Endothelial cell of umbilical vein (primary cell): ENCODE results near the gene ECPAS. TPM values are rescaled to one million over a fixed set of nuclear protein-coding genes. Genes with fewer than 3 reads are reported as not detected.

Source experiments
- BruUV-seq: library from RNA; stranded (reverse); fragments of 400-500 nt; replicated peaks from 2 replicates; lab custom pipeline; 2021; lab: Mats Ljungman, UMichigan
- CTCF ChIA-PET: fragments of 300-600, 350-600 bp; sonication (Branson Sonifier 250); formaldehyde crosslinking; loops from one replicate; lab custom pipeline; 2021; ENCODE audit warnings: antibody characterized with exemption, inconsistent platforms; lab: Charles Lee
- POLR2A ChIA-PET: fragments of 300-600, 350-600 bp; sonication (Branson Sonifier 250); formaldehyde crosslinking; loops from one replicate; lab custom pipeline; 2021; ENCODE audit warnings: antibody characterized with exemption, inconsistent platforms; lab: Charles Lee
- DNase-seq: peaks from one replicate; pipeline ENCODE4 v3.0.0-alpha.2; 2011; ENCODE audit warnings: low read depth, low spot score
- FAIRE-seq: peaks from 2 replicates; lab custom pipeline; 2011; peaks lifted over from hg19 to GRCh38; lab: Jason Lieb, UNC
- H2AFZ ChIP-seq: 2 replicates; pipeline ENCODE4 v1.6.0; 2012; ENCODE audit warnings: low read depth, low read length, control low read depth, inconsistent platforms
- H3K27ac ChIP-seq: 2 replicates; pipeline ENCODE4 v1.5.1; 2011; ENCODE audit warnings: low read depth, mild to moderate bottlenecking, control low read depth, low read length, moderate library complexity; ENCODE audit not compliant: insufficient read depth
- H3K27me3 ChIP-seq, 2 experiments: 2 replicates each; pipeline versions ENCODE4 v1.6.0 to v1.6.1; 2011; ENCODE audit warnings: low read length in 2 of 2, mixed read lengths in 1 of 2; ENCODE audit not compliant: control insufficient read depth in 2 of 2, insufficient read depth in 2 of 2
- H3K36me3 ChIP-seq, 2 experiments: 2 replicates in 1 of 2; 3 replicates in 1 of 2; pipeline ENCODE4 v1.5.1; 2011; ENCODE audit warnings: low read length in 2 of 2, mild to moderate bottlenecking in 1 of 2, moderate library complexity in 1 of 2; ENCODE audit not compliant: control insufficient read depth in 2 of 2, insufficient read depth in 2 of 2; ENCODE audit errors: extremely low read depth in 1 of 2
- H3K4me1 ChIP-seq: 3 replicates; pipeline ENCODE4 v1.5.1; 2011; ENCODE audit warnings: mild to moderate bottlenecking, low read length; ENCODE audit not compliant: control insufficient read depth, insufficient read depth; ENCODE audit errors: extremely low read depth
- H3K4me2 ChIP-seq: 2 replicates; pipeline ENCODE4 v1.6.1; 2011; ENCODE audit warnings: low read length, control low read depth, mixed read lengths; ENCODE audit not compliant: insufficient read depth
- H3K4me3 ChIP-seq, 3 experiments: fragments of 200-600 bp in 1 of 3; sonication (generic), shearing (Covaris generic) in 1 of 3; replicated peaks in 1 of 3; 2 replicates each; pipeline ENCODE4 v1.5.1; 2011 to 2016; ENCODE audit warnings: control low read depth in 3 of 3, low read length in 3 of 3, mild to moderate bottlenecking in 2 of 3, inconsistent platforms in 1 of 3, low read depth in 1 of 3, moderate library complexity in 1 of 3; ENCODE audit not compliant: insufficient read depth in 1 of 3
- H3K79me2 ChIP-seq: 2 replicates; pipeline ENCODE4 v1.6.0; 2012; ENCODE audit warnings: low read length, inconsistent platforms; ENCODE audit not compliant: control insufficient read depth, insufficient read depth
- H3K9ac ChIP-seq: replicated peaks from 2 replicates; pipeline ENCODE3; 2011; ENCODE audit warnings: low read length, control low read depth; ENCODE audit not compliant: insufficient read depth; ENCODE audit errors: extremely low read depth
- H3K9me1 ChIP-seq: replicated peaks from 3 replicates; pipeline ENCODE4 v1.6.0; 2011; ENCODE audit warnings: mild to moderate bottlenecking, low read length; ENCODE audit not compliant: control insufficient read depth, insufficient read depth; ENCODE audit errors: extremely low read depth
- H3K9me3 ChIP-seq: replicated peaks from 2 replicates; pipeline ENCODE4 v1.5.1; 2012; ENCODE audit warnings: low read length, inconsistent platforms; ENCODE audit not compliant: control insufficient read depth, insufficient read depth
- H4K20me1 ChIP-seq: replicated peaks from 2 replicates; pipeline ENCODE3; 2011; ENCODE audit warnings: mild to moderate bottlenecking, low read length; ENCODE audit not compliant: control insufficient read depth, insufficient read depth; ENCODE audit errors: extremely low read depth
- EZH2 ChIP-seq: IDR thresholded peaks from 2 replicates; pipeline ENCODE4 v1.6.1; 2012; ENCODE audit warnings: borderline replicate concordance, low read depth, mild to moderate bottlenecking, moderate library complexity, low read length, inconsistent platforms; ENCODE audit not compliant: severe bottlenecking
- FOS ChIP-seq: IDR thresholded peaks from 2 replicates; pipeline ENCODE4 v1.6.1; 2011; ENCODE audit warnings: mild to moderate bottlenecking, low read length, moderate library complexity, borderline replicate concordance; ENCODE audit not compliant: insufficient read depth
- GATA2 ChIP-seq: IDR thresholded peaks from 2 replicates; pipeline ENCODE4 v1.7.0; 2011; ENCODE audit warnings: low read depth, mild to moderate bottlenecking, moderate library complexity, mixed read lengths, low read length; ENCODE audit not compliant: insufficient read length, insufficient read depth
- JUN ChIP-seq: IDR thresholded peaks from 2 replicates; pipeline ENCODE4 v1.6.1; 2011; ENCODE audit warnings: borderline replicate concordance, low read depth; ENCODE audit not compliant: insufficient read length, insufficient read depth
- MYC ChIP-seq: IDR thresholded peaks from one replicate; pipeline ENCODE4 v1.6.1; 2011; ENCODE audit warnings: mild to moderate bottlenecking, low read depth, low read length
- POLR2A ChIP-seq: IDR thresholded peaks from 2 replicates; pipeline ENCODE4 v1.6.1; 2012; ENCODE audit warnings: low read depth, mild to moderate bottlenecking, control low read depth, low read length
- POLR2AphosphoS5 ChIP-seq: IDR thresholded peaks from 2 replicates; pipeline ENCODE4 v1.6.1; 2012; ENCODE audit warnings: low read depth, mild to moderate bottlenecking, control low read depth, low read length, moderate library complexity; ENCODE audit not compliant: insufficient read depth
- dilution Hi-C: fragments of 300-500 bp; cut with MboI; formaldehyde crosslinking; loops from one replicate; pipeline ENCODE4 v1.15.0; 2019; ENCODE audit warnings: low sequenced_read_pairs; ENCODE audit not compliant: extremely low pct_ligation_motif_present
- intact Hi-C: fragments of 100-400 bp; cut with micrococcal nuclease; formaldehyde crosslinking; loops from one replicate; pipeline ENCODE4 v1.10.0; 2022
- polyA plus RNA-seq, 4 experiments: library from polyadenylated mRNA; depleted of rRNA in 3 of 4; stranded (reverse) in 3 of 4; unstranded in 1 of 4; fragments of >200 nt; gene quantifications; 2 replicates each; pipeline versions ENCODE4 v1.2.1 to v1.2.3, GENCODE V29; 2011 to 2012; ENCODE audit warnings: missing spikeins in 1 of 4
- total RNA-seq: library from RNA; stranded (reverse); gene quantifications from 2 replicates; pipeline ENCODE4 v1.2.3, GENCODE V29; 2021
- TF ChIP-seq, protein P1 (sequence below), 2 donors: IDR thresholded peaks; 1 replicate in 1 of 2; 2 replicates in 1 of 2; pipeline ENCODE4 v1.5.1; 2011; ENCODE audit warnings: low read length in 2 of 2, mild to moderate bottlenecking in 2 of 2, moderate library complexity in 2 of 2, control low read depth in 1 of 2, inconsistent platforms in 1 of 2, low read depth in 1 of 2; ENCODE audit not compliant: insufficient read depth in 1 of 2; ENCODE audit errors: extremely low read depth in 1 of 2
- TF ChIP-seq, protein P2 (sequence below): IDR thresholded peaks from 2 replicates; pipeline ENCODE4 v1.6.1; 2011; ENCODE audit not compliant: insufficient read depth, insufficient read length

ECPAS gene
- total and polyA plus RNA-seq, 2 donors (not counting 3 experiments of a cell fraction or from before 2014, with no cell fraction given), result 17.9 to 89.3 TPM

DNA sequence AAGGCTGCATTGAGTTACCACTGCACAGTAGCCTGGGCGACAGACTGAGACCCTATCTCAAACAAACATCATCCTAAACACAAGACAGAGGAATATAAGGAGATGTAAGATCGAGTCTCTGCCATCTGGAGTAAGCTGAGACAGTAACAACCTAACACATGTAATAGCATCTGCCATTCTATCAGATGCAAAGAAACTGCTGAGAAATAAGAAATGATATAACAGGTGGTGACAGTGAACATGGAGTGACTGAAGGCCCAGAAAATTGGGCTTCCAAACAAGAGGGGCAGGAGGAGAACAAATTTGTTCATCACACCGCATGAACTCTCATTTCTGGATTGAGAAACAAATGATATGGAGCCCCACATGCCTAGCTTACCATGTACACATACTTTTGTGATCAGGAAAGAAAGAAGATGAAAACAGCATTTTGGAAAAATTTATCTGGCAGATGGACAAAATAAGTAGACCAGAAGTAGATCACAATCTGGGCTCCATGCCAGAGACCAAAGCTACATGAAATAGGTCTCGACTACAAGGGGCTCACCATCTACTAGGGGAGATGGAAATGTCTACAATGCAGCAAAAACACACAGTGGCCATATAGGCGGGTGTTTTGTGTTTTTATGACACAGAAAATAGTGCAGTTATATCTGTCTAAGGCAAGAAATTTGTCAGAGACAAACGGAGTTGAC lies 45.5 kb downstream of the ECPAS start:
- ChIA-PET POLR2A (no interaction called here), CTCF (no interaction called here)
- no peak overlapping the region for H3K4me3 ChIP-seq
- no peaks in the 10 kb centered on the region for H3K4me1 ChIP-seq
- FAIRE-seq (no peak), DNase-seq (peak; percentile 15)
- no peak overlapping the region for H3K9ac ChIP-seq
- H4K20me1 ChIP-seq, result no peaks in the 10 kb centered on the region
- dilution Hi-C loops, result no loop called here
- no peak overlapping the region for H3K4me2 ChIP-seq
- peaks cover 4 to 18% of the 10 kb centered on the region in 2 experiments for H3K36me3 ChIP-seq
- BruUV-seq, result no TSS peak
- H2AFZ ChIP-seq, result no peak overlapping the region
- no peaks in the 10 kb centered on the region for H3K9me3 ChIP-seq
- no peaks in the 10 kb centered on the region for H3K9me1 ChIP-seq
- H3K79me2 ChIP-seq, result no peaks in the 10 kb centered on the region
- no peak overlapping the region for H3K27ac ChIP-seq
- TF ChIP-seq POLR2A, result no peak
- no peak for TF ChIP-seq FOS
- TF ChIP-seq JUN, result no peak
- TF ChIP-seq POLR2AphosphoS5, result no peak
- TF ChIP-seq, protein P1, sequence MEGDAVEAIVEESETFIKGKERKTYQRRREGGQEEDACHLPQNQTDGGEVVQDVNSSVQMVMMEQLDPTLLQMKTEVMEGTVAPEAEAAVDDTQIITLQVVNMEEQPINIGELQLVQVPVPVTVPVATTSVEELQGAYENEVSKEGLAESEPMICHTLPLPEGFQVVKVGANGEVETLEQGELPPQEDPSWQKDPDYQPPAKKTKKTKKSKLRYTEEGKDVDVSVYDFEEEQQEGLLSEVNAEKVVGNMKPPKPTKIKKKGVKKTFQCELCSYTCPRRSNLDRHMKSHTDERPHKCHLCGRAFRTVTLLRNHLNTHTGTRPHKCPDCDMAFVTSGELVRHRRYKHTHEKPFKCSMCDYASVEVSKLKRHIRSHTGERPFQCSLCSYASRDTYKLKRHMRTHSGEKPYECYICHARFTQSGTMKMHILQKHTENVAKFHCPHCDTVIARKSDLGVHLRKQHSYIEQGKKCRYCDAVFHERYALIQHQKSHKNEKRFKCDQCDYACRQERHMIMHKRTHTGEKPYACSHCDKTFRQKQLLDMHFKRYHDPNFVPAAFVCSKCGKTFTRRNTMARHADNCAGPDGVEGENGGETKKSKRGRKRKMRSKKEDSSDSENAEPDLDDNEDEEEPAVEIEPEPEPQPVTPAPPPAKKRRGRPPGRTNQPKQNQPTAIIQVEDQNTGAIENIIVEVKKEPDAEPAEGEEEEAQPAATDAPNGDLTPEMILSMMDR (IDR thresholded peaks at IDR 0.05; ENCODE audit: extremely low read depth in 1 of 2, insufficient read depth in 1 of 2, low read depth in 1 of 2, low read length in 2 of 2), result no peak
- TF ChIP-seq, protein P2, sequence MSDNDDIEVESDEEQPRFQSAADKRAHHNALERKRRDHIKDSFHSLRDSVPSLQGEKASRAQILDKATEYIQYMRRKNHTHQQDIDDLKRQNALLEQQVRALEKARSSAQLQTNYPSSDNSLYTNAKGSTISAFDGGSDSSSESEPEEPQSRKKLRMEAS, result no peak
- TF ChIP-seq GATA2, result no peak
- no peak for TF ChIP-seq MYC
- no peak for TF ChIP-seq EZH2
- intact Hi-C loops, result no loop called here
- H3K27me3 ChIP-seq, result no peaks in the 10 kb centered on the region
